Activated naive CD4-positive, alpha-beta T cell treated with anti-CD3 and anti-CD28 coated beads for 36 hours (primary cell): ENCODE data around the gene PNPLA7. TPM values are rescaled to one million over a fixed set of nuclear protein-coding genes. Genes with fewer than 3 reads are reported as not detected.

Experiments
- CTCF ChIA-PET: fragments of 350-600 bp; sonication (Branson Sonifier 250); formaldehyde crosslinking; loops from one replicate; lab custom pipeline; 2021; ENCODE audit warnings: antibody characterized with exemption; lab: Charles Lee
- DNase-seq: peaks from one replicate; pipeline ENCODE4 v3.0.0-alpha.2; 2020
- H3K27ac Mint-ChIP-seq: one replicate; pipeline ENCODE4 v1.8.0; 2021; ENCODE audit warnings: mild to moderate bottlenecking, mixed read lengths
- H3K27me3 Mint-ChIP-seq: one replicate; pipeline ENCODE4 v1.8.0; 2021; ENCODE audit warnings: low read depth, mixed read lengths
- H3K36me3 Mint-ChIP-seq: one replicate; pipeline ENCODE4 v1.8.0; 2021; ENCODE audit warnings: low read depth, mixed read lengths
- H3K4me1 Mint-ChIP-seq: one replicate; pipeline ENCODE4 v1.8.0; 2021; ENCODE audit warnings: low read depth, mixed read lengths
- H3K4me3 Mint-ChIP-seq: one replicate; pipeline ENCODE4 v1.8.0; 2021; ENCODE audit warnings: mild to moderate bottlenecking, moderate library complexity, mixed read lengths
- H3K9me3 Mint-ChIP-seq: one replicate; pipeline ENCODE4 v1.8.0; 2021; ENCODE audit warnings: mixed read lengths
- intact Hi-C: fragments of 100-400 bp; cut with micrococcal nuclease; formaldehyde crosslinking; loops from one replicate; pipeline ENCODE4 v1.15.1; 2023
- total RNA-seq, 2 experiments: library from RNA; stranded (reverse); gene quantifications; one replicate each; pipeline ENCODE4 v1.2.3, GENCODE V29; 2021

PNPLA7 gene
- total RNA-seq, 2 experiments from 2014 or later: 2.8 to 3.1 TPM

GRCh38 chr9:137504432-137504777 lies 45.8 kb downstream of the PNPLA7 start:
- H3K9me3 Mint-ChIP-seq: peaks cover 7% of the 10 kb centered on the region
- H3K27ac Mint-ChIP-seq: no peak overlapping the region
- H3K27me3 Mint-ChIP-seq: no peaks in the 10 kb centered on the region
- H3K4me1 Mint-ChIP-seq: peaks cover 5% of the 10 kb centered on the region
- CTCF ChIA-PET: interaction anchor here (0.6 kb wide), 1 partner anchor 1903 kb away, joined by 4 read pairs; no protein-coding TSS in a partner anchor
- H3K36me3 Mint-ChIP-seq: peaks cover 7% of the 10 kb centered on the region
- no peak for DNase-seq
- no peak overlapping the region for H3K4me3 Mint-ChIP-seq
- intact Hi-C loops: no loop called here

DNA sequence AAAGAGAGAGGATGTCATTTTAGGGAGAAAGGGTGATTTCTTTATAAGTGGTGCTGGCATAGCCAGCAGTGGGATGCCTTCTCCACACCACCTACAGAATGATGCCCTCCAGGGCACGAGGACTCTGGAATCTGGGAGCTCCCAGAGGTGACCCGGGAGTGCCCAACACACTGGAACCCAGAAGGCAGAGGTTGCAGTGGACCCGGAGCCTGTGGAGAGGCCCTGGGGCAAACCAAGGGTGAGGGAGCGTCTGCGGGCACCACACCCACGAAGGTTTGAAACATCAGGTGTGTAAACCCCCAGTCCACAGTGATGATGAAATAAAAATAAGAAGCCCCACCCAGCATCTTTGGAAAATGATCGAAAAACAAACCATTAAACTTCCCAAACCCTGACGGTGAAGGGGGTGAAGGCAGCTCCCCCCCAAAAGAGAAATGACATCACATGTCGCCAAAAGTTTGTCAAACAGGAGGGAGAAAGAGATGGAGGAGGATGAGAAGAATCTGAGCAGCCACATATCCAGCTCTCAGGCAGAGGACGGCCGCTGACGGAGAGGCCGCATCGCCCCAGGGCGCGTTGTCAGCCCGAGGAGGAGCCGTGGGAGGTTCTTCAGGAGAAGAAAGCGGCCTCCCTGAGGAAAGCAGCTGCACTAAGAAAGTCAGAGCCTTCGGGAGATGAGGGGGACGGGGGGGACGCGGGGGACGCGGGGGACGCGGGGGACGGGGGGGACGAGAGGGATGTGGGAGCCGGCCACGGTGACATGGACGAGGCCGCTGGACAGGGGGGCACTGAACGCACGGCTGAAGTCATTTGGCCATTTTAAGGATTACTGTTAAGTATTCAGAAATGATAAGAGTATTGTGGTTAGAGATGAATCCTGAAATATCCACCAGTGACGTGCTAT lies 47.9 kb downstream of the PNPLA7 start:
- Mint-ChIP-seq H3K9me3 (peaks cover 7% of the 10 kb centered on the region), H3K4me3 (no peak overlapping the region), H3K36me3 (peaks cover 7% of the 10 kb centered on the region), H3K27me3 (no peaks in the 10 kb centered on the region), H3K4me1 (peaks cover 5% of the 10 kb centered on the region), H3K27ac (peak overlapping the region; percentile 59)
- DNase-seq: no peak
- CTCF ChIA-PET: no interaction called here
- intact Hi-C loops: no loop called here

GRCh38 chr9:137501457-137501856 lies 48.7 kb downstream of the PNPLA7 start:
- Mint-ChIP-seq H3K4me1 (peaks cover 5% of the 10 kb centered on the region), H3K9me3 (peaks cover 7% of the 10 kb centered on the region), H3K4me3 (no peak overlapping the region), H3K36me3 (peaks cover 7% of the 10 kb centered on the region), H3K27ac (no peak overlapping the region), H3K27me3 (no peaks in the 10 kb centered on the region)
- DNase-seq: no peak
- CTCF ChIA-PET: no interaction called here
- intact Hi-C loops: no loop called here

DNA sequence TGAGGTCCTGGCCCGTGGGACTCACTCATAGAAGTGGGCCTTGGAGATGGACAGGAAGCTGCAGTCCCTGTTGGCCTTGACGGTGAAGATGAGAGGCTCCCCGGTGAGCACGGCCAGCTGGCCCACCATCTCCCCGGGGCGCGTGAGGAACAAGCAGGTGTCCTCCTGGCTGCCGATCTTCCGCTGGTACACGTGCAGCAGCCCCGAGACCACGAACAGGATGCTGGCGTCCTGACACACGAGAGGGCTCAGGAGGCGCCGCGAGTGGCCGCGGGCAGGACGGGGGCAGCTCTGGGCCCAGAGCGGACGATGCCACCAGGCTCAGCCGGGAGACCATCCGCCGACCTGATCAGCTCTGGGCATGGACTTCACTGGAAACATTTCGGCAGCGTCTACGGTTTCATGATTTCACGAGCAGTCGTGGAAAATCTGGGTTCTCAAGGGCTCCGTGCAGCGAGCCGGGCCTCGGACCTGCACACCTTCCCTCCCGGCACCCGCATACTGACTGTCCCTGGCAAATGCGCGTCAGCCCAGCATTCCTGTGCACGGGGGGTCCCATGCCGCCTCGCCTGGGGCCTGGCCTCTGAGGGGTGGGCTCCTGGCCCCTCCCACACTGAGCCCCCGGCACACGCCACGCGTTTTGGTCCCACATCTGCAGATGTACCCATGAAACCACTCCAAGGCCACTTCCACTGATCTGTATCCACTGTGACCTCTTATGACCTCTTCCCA lies 49.4 kb downstream of the PNPLA7 start:
- Mint-ChIP-seq H3K4me3 (no peak overlapping the region), H3K27ac (no peak overlapping the region), H3K27me3 (no peaks in the 10 kb centered on the region), H3K36me3 (peaks cover 7% of the 10 kb centered on the region), H3K4me1 (peaks cover 5% of the 10 kb centered on the region), H3K9me3 (peaks cover 7% of the 10 kb centered on the region)
- intact Hi-C loops: no loop called here
- no peak for DNase-seq
- CTCF ChIA-PET: no interaction called here

GRCh38 chr9:137499858-137500661 lies 50.1 kb downstream of the PNPLA7 start:
- DNase-seq: no peak
- no peak overlapping the region for H3K4me3 Mint-ChIP-seq
- peaks cover 7% of the 10 kb centered on the region for H3K36me3 Mint-ChIP-seq
- peaks cover 5% of the 10 kb centered on the region for H3K4me1 Mint-ChIP-seq
- H3K27me3 Mint-ChIP-seq: no peaks in the 10 kb centered on the region
- H3K9me3 Mint-ChIP-seq: peaks cover 7% of the 10 kb centered on the region
- intact Hi-C loops: no loop called here
- CTCF ChIA-PET: no interaction called here
- H3K27ac Mint-ChIP-seq: no peak overlapping the region

DNA sequence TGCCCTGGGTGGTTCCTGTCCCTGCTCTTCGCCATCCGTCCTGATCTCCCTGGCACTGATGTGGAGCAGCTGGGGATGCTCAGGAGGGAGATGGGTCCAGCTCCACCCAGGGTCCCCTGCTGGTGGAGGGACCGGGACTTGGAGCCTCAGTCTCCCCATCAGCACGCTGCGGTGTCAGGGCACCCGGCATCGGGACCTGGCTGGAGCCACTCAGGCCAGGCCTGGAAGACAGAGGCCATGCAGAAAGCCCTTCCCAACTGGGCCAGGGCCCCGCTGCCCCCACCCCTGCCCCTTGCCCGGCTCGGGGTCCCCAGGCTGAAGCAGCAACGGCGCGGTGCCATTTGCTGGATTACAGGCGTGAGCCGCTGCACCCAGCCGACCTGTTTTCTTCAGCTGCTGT lies 50.8 kb downstream of the PNPLA7 start:
- CTCF ChIA-PET: no interaction called here
- no peak overlapping the region for H3K27ac Mint-ChIP-seq
- intact Hi-C loops: no loop called here
- H3K36me3 Mint-ChIP-seq: peaks cover 7% of the 10 kb centered on the region
- H3K27me3 Mint-ChIP-seq: no peaks in the 10 kb centered on the region
- H3K4me1 Mint-ChIP-seq: peaks cover 5% of the 10 kb centered on the region
- no peak for DNase-seq
- H3K4me3 Mint-ChIP-seq: no peak overlapping the region
- H3K9me3 Mint-ChIP-seq: peaks cover 7% of the 10 kb centered on the region

DNA sequence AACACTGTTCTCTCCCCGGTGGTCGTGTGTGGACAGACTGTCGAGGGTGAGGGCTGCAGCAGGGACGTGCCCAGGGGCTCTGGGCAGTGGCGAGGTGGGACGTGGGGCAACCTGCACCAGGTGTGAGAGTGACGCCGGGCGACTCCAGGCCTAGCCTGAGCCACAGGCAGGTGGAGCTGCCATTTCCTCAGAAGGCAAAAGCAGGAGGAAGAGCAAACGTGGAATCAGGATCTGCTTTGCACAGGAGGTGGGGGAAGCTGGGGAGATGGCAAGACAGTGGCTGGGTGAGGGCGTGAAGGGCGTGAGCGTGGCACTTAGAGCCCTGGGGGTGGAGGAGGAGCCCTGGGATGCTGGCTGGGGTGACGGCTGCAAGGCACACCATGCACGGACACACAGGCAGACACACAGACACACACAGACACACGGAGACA lies 51.5 kb downstream of the PNPLA7 start:
- peaks cover 8% of the 10 kb centered on the region for H3K4me1 Mint-ChIP-seq
- H3K27me3 Mint-ChIP-seq: no peaks in the 10 kb centered on the region
- peaks cover 7% of the 10 kb centered on the region for H3K36me3 Mint-ChIP-seq
- peaks cover 7% of the 10 kb centered on the region for H3K9me3 Mint-ChIP-seq
- no peak overlapping the region for H3K4me3 Mint-ChIP-seq
- no peak for DNase-seq
- H3K27ac Mint-ChIP-seq: no peak overlapping the region
- CTCF ChIA-PET: no interaction called here
- intact Hi-C loops: no loop called here

DNA sequence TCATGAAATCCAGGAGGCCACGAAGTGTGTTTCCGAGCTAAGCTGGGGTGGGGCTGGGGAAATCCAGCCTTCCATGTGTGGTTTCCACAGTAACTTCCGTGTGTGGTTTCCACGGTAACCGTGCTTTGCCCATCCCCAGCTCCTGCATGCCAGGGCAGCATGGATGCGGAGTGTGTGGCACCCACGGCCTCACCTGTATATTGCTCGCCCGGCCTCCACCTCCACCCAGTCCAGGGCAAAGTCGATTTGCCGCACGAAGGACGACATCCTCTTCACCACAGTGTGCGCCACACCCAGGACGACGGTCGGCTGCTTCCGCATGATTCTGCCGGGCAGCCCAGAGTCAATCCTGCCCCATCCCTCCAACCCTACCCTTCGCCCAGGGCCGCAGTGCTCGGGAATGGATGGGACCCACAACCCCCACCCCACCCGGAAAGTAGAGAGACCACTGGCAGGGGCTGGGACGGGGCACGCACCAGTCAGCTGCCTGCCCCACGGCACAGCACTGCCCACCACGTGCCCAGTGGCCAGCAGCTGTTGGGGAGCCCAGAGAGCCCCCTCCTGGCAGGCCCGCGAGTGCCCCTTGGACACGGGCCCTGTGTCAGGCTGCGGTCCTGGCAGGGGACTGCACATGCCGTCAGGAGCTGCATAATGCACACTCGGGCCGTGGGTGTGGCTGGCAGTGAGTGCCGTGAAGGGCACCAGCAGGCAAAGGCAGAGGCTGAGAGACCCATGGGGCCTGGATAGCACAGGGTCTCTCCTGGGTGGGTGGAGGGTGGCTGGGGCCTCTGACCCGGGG lies 52.1 kb downstream of the PNPLA7 start:
- Mint-ChIP-seq H3K27me3 (no peaks in the 10 kb centered on the region), H3K4me3 (no peak overlapping the region), H3K36me3 (peaks cover 7% of the 10 kb centered on the region), H3K27ac (no peak overlapping the region), H3K4me1 (peaks cover 8% of the 10 kb centered on the region), H3K9me3 (peaks cover 7% of the 10 kb centered on the region)
- intact Hi-C loops: no loop called here
- CTCF ChIA-PET: no interaction called here
- DNase-seq: no peak

DNA sequence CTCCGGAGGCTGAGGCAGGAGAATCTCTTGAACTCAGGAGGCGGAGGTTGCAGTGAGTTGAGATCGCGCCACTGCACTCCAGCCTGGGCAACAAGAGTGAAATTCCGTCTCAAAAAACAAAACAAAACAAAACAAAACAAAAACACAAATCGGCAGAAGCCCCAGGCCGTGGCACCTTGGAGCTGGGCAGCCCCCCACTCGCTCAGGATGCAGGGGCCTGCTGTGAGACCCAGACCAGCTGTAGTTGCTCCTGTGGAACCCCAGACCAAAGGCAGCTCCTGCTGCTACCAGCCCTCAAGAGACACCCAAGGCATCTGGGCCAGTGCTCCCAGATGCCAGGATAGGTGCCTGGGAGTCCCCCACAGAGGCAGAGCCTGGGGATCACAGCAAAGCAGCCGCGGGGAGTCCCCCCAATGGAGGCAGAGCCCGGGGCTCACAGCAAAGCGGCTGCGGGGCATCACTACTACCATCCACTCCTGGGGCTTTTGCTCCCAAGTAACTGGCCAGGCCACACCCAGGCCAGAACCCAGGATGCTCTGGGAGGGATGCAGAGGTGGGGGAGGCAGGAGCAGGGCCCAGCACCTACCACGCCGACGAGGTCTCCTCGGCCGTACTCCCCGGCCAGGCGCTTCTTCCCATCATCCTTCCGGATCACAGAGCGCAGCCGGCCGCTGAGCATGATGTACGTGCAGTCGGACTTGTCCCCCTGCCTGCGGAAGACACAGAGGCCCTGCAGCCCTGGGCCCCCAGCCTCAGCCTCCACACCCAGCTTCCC lies 53.4 kb downstream of the PNPLA7 start:
- CTCF ChIA-PET: no interaction called here
- peaks cover 5% of the 10 kb centered on the region for H3K4me1 Mint-ChIP-seq
- peaks cover 3% of the 10 kb centered on the region for H3K36me3 Mint-ChIP-seq
- H3K4me3 Mint-ChIP-seq: no peak overlapping the region
- intact Hi-C loops: no loop called here
- H3K27me3 Mint-ChIP-seq: no peaks in the 10 kb centered on the region
- no peak overlapping the region for H3K27ac Mint-ChIP-seq
- H3K9me3 Mint-ChIP-seq: peaks cover 3% of the 10 kb centered on the region
- no peak for DNase-seq

GRCh38 chr9:137494550-137495351 lies 55.5 kb downstream of the PNPLA7 start:
- CTCF ChIA-PET: no interaction called here
- intact Hi-C loops: no loop called here
- Mint-ChIP-seq H3K4me3 (no peak overlapping the region), H3K4me1 (peaks cover 3% of the 10 kb centered on the region), H3K36me3 (no peaks in the 10 kb centered on the region), H3K27ac (no peak overlapping the region), H3K27me3 (no peaks in the 10 kb centered on the region), H3K9me3 (no peaks in the 10 kb centered on the region)
- no peak for DNase-seq
